Cardiac muscle cell (in vitro differentiated cells and primary cell): ENCODE results near the gene VSIG10. TPM values are rescaled to one million over a fixed set of nuclear protein-coding genes. Genes with fewer than 3 reads are reported as not detected.
A peak's percentile ranks its signal among the peaks of the same experiment; 100 is the strongest.
"Not testable (repeated sequence)": the region's sequence is repeated elsewhere in the genome, so short reads cannot be mapped to it uniquely, and the experiment has no call there.

ENCODE experiments used
- DNase-seq, 2 donors: peaks; one replicate each; pipeline versions ENCODE4 v3.0.0 to v3.0.0-alpha.2; 2010 to 2017; ENCODE audit warnings: low read depth in 1 of 2, low spot score in 1 of 2
- H3K27ac ChIP-seq: fragments of 200-600 bp; sonication (generic); 2 replicates; pipeline ENCODE4 v1.5.1; 2016
- H3K27me3 ChIP-seq: fragments of 200-600 bp; sonication (generic); 2 replicates; pipeline ENCODE4 v1.6.0; 2016; ENCODE audit warnings: control low read depth
- H3K36me3 ChIP-seq: fragments of 200-600 bp; sonication (generic); 2 replicates; pipeline ENCODE4 v1.5.1; 2016; ENCODE audit warnings: control low read depth
- H3K4me1 ChIP-seq: fragments of 200-600 bp; sonication (generic); 2 replicates; pipeline ENCODE4 v1.8.1; 2017; ENCODE audit warnings: low read depth, mild to moderate bottlenecking, mixed run types
- H3K4me3 ChIP-seq: fragments of 200-600 bp; sonication (generic); 2 replicates; pipeline ENCODE4 v1.5.1; 2016; ENCODE audit warnings: mild to moderate bottlenecking
- H3K9me3 ChIP-seq: fragments of 200-600 bp; sonication (generic); 2 replicates; pipeline ENCODE4 v1.5.1; 2017; ENCODE audit warnings: low read depth, mild to moderate bottlenecking, control low read depth
- CTCF ChIP-seq: IDR thresholded peaks from 2 replicates; pipeline ENCODE4 v1.5.1; 2012; ENCODE audit warnings: low read depth, mild to moderate bottlenecking, low read length
- polyA plus RNA-seq: library from polyadenylated mRNA; unstranded; fragments of >200 nt; fragmentation: Nextera tagmentation; extraction: Ambion mirVana; gene quantifications from 2 replicates; pipeline ENCODE4 v1.2.1, GENCODE V29; 2016
- total RNA-seq: library from RNA; depleted of rRNA; stranded (reverse); fragments of >200 nt; gene quantifications from 2 replicates; pipeline ENCODE4 v1.2.3, GENCODE V29; 2016

The VSIG10 gene
- total and polyA plus RNA-seq, 2 experiments from 2014 or later: 7.2 to 10.9 TPM

GRCh38 chr12:118135788-118136558 lies 32.2 kb upstream of the VSIG10 start, which contains the start of gene PEBP1:
TSS of gene PEBP1 (plus strand) at chr12:118136124. CDS start at chr12:118136210, 86 bp downstream.
- peak within 1 kb of the TSS; percentile 60 for H3K27ac ChIP-seq

GRCh38 chr12:118129436-118129835 lies 25.6 kb upstream of the VSIG10 start:
- not testable (repeated sequence) for H3K4me1 ChIP-seq, H3K4me3 ChIP-seq, H3K36me3 ChIP-seq, H3K27ac ChIP-seq, DNase-seq, H3K27me3 ChIP-seq, H3K9me3 ChIP-seq

More at GRCh38 chr12:118135788-118136558, 32.2 kb upstream of the VSIG10 start, which contains the start of gene PEBP1:
- H3K36me3 ChIP-seq: peaks cover 18% of the 10 kb centered on the region
- no peaks in the 10 kb centered on the region for H3K4me1 ChIP-seq
- H3K27me3 ChIP-seq: no peaks in the 10 kb centered on the region
- H3K9me3 ChIP-seq: no peaks in the 10 kb centered on the region
- peak within 1 kb of the TSS; percentile 50 for H3K4me3 ChIP-seq
- DNase-seq: peak; percentile 92 to 95
- no peak for TF ChIP-seq CTCF

- TF ChIP-seq CTCF: no peak
These were observed 24.1 kb upstream of the VSIG10 start for GRCh38 chr12:118127867-118128266.

GRCh38 chr12:118126119-118126757 lies 22.4 kb upstream of the VSIG10 start:
- Histone ChIP-seq H3K9me3 (no peaks in the 10 kb centered on the region), H3K27me3 (no peaks in the 10 kb centered on the region), H3K36me3 (no peaks in the 10 kb centered on the region), H3K4me1 (peaks cover under 1% of the 10 kb centered on the region), H3K27ac (no peak overlapping the region), H3K4me3 (no peak overlapping the region)
- DNase-seq: no peak
- no peak for TF ChIP-seq CTCF

More at GRCh38 chr12:118127867-118128266, 24.1 kb upstream of the VSIG10 start:
- no peaks in the 10 kb centered on the region for H3K27me3 ChIP-seq
- no peak overlapping the region for H3K27ac ChIP-seq
- no peak overlapping the region for H3K4me3 ChIP-seq
- no peaks in the 10 kb centered on the region for H3K9me3 ChIP-seq
- DNase-seq: no peak
- no peaks in the 10 kb centered on the region for H3K4me1 ChIP-seq
- no peaks in the 10 kb centered on the region for H3K36me3 ChIP-seq

GRCh38 chr12:118125743-118126118 lies 21.9 kb upstream of the VSIG10 start:
- no peak for DNase-seq
- Histone ChIP-seq H3K4me3 (no peak overlapping the region), H3K9me3 (no peaks in the 10 kb centered on the region), H3K4me1 (peaks cover 4% of the 10 kb centered on the region), H3K36me3 (no peaks in the 10 kb centered on the region), H3K27ac (no peak overlapping the region), H3K27me3 (no peaks in the 10 kb centered on the region)
- no peak for TF ChIP-seq CTCF

- no peak for DNase-seq
- Histone ChIP-seq H3K27me3 (no peaks in the 10 kb centered on the region), H3K27ac (no peak overlapping the region), H3K4me3 (no peak overlapping the region), H3K9me3 (no peaks in the 10 kb centered on the region), H3K4me1 (peaks cover 4% of the 10 kb centered on the region), H3K36me3 (no peaks in the 10 kb centered on the region)
- TF ChIP-seq CTCF: no peak
These were observed 20.6 kb upstream of the VSIG10 start for GRCh38 chr12:118124333-118124874.
